Activated T-cell treated with anti-CD3 and anti-CD28 coated beads, Interleukin-2, amount 50 U/mL, for 72 hours (primary cell): Measurements from ENCODE around the gene PAEP. TPM values are rescaled to one million over a fixed set of nuclear protein-coding genes. Genes with fewer than 3 reads are reported as not detected.

Experiments used
- ATAC-seq, 2 donors: fragments of 150-1000 bp; cut with Tn5 transposase; replicated peaks in 1 of 2; 2 replicates each; pipeline ENCODE4 v1.10.0; 2021; ENCODE audit warnings: moderate library complexity in 2 of 2, mild to moderate bottlenecking in 1 of 2
- DNase-seq, 2 donors: peaks; one replicate each; pipeline ENCODE4 v3.0.0; 2021 to 2022; ENCODE audit warnings: mixed read lengths in 1 of 2
- H3K27ac Mint-ChIP-seq: one replicate; pipeline ENCODE4 v1.8.0; 2022; ENCODE audit warnings: mild to moderate bottlenecking, moderate library complexity, mixed read lengths
- H3K27me3 Mint-ChIP-seq: one replicate; pipeline ENCODE4 v1.8.0; 2022; ENCODE audit warnings: low read depth, mixed read lengths
- H3K36me3 Mint-ChIP-seq, 2 donors: one replicate each; pipeline ENCODE4 v1.8.0; 2022; ENCODE audit warnings: mixed read lengths in 2 of 2, mild to moderate bottlenecking in 1 of 2; ENCODE audit not compliant: insufficient read depth in 2 of 2
- H3K4me1 Mint-ChIP-seq: one replicate; pipeline ENCODE4 v1.8.0; 2022; ENCODE audit warnings: low read depth, mixed read lengths
- H3K4me3 Mint-ChIP-seq, 2 donors: one replicate each; pipeline ENCODE4 v1.8.0; 2022; ENCODE audit warnings: mild to moderate bottlenecking in 2 of 2, mixed read lengths in 2 of 2, moderate library complexity in 2 of 2
- H3K9me3 Mint-ChIP-seq, 2 donors: one replicate each; pipeline ENCODE4 v1.8.0; 2022; ENCODE audit warnings: mixed read lengths in 2 of 2
- total RNA-seq, 2 donors: library from RNA; stranded (reverse); gene quantifications; one replicate each; pipeline ENCODE4 v1.2.3, GENCODE V29; 2022

Gene PAEP
- total RNA-seq, 2 donors from 2014 or later, result not detected

DNA sequence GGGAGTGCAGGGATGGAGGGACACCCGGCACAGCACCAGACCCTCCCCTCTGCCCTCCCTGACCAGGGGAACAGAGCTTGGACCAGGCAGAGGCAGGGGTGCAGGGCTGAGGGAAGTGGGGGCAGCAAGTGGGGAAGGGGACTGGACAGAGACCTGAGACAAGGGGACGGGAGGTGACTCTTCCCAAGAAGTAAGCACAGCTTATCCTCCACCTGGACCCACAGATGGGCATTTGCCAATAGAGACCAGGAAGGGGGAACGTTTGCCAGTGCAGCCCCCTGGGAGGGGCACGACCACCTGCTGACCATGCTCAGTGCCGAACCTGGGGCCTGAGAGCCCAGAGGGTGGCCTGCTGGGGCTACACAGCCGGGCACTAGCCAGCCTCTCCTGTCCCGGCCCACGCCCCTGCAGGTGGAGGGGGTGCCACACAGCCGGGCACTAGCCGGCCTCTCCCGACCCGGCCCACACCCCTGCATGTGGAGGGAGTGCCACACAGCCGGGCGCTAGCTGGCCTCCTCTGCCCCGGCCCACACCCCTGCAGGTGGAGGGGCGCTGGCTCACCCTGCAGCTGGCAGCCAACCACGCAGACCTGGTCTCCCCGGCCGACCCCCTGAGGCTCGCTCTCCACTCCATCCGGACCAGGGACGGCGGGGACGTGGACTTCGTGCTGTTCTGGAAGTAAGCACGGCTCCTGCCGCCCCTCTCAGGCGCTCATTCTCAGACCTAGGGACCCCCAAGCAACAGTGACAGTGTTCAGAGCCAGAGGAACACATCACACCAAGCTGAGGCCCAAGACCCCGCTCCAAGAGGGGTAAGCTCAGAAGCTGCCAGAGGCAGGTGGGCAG, 53.5 kb downstream of the PAEP start:
- DNase-seq (no peak), ATAC-seq (no peak)
- no peaks in the 10 kb centered on the region for H3K4me1 Mint-ChIP-seq
- no peak overlapping the region for H3K4me3 Mint-ChIP-seq
- no peak overlapping the region for H3K27ac Mint-ChIP-seq
- no peaks in the 10 kb centered on the region for H3K9me3 Mint-ChIP-seq
- H3K36me3 Mint-ChIP-seq, result no peaks in the 10 kb centered on the region
- peaks cover 4% of the 10 kb centered on the region for H3K27me3 Mint-ChIP-seq

DNA sequence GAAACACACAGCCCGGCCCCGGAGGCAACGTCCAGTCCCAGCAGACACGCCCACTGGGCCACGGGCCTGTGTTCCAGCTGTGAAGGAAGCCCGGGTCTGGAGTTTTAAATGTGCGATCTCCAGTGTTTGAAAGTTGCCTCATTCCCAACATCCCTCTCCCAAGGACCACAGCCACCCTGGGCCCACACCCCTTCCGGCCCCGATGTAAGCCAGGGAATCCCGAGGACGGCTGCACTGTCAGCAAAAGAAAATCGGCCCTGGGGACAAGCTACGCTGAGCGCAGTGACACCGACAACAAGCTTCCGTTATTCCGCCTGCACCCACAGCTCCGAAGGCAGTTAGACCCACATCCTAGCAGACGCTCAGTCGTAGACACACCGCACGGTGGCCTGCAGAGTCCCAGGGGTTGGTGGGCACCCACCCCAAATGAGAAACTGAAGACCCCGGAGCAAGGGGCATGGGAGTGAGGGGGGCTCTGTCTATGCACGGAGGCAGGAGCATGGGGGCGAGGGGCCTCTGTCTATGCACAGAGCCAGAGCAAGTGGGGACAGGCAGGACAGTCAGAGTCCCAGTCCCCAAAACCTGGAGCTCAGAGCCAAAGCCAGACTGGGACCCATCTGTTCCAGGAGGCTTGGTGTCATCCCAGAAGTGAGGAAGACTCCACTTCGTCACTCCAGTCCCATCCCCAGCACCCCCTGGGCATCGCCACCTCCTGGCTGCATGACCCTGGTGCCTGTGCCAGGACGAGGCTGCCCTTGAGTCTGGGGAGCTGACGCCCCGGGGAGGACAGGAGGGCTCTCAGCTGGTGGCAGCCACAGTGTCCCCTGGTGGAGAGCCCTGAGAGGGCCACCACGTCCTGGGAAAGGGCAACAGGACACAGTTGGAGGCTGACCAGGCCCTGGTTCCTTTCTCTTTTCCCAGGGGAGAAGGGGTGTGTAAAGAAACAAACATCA, 54.4 kb downstream of the PAEP start:
- Mint-ChIP-seq H3K27ac (no peak overlapping the region), H3K27me3 (peaks cover 4% of the 10 kb centered on the region), H3K36me3 (no peaks in the 10 kb centered on the region), H3K4me1 (no peaks in the 10 kb centered on the region), H3K9me3 (no peaks in the 10 kb centered on the region), H3K4me3 (no peak overlapping the region)
- no peak for ATAC-seq
- no peak for DNase-seq

Other genes starting within 250 kb of the PAEP start
- gene PPP1R26, start 82.0 kb upstream of the PAEP start, total RNA-seq, result 1 to 10 TPM in 1 of 2 donors, under 1 TPM in 1; 0.96 to 2.8 TPM
- gene MRPS2, start 61.1 kb upstream of the PAEP start, total RNA-seq, result 10 to 100 TPM; 40.6 to 54.9 TPM
- not detected for gene LCN1, start 40.3 kb upstream of the PAEP start, total RNA-seq
- not detected for gene OBP2A, start 15.6 kb upstream of the PAEP start, total RNA-seq
- gene GLT6D1, start 77.8 kb downstream of the PAEP start, total RNA-seq, result not detected
- not detected for gene LCN9, start 101.6 kb downstream of the PAEP start, total RNA-seq
- gene SOHLH1, start 137.7 kb downstream of the PAEP start, total RNA-seq, result not detected
- gene KCNT1, start 140.4 kb downstream of the PAEP start, total RNA-seq, result not detected